HepG2 (cell line): ENCODE data around the gene OGT. TPM values are rescaled to one million over a fixed set of nuclear protein-coding genes. Genes with fewer than 3 reads are reported as not detected.

Experiments used
- ATAC-seq: fragments of 200-7000 bp; cut with Tn5 transposase; 3 replicates; pipeline ENCODE4 v1.9.1; 2020; ENCODE audit warnings: mild to moderate bottlenecking, moderate library complexity
- BruUV-seq: library from RNA; stranded (reverse); fragments of 400-500 nt; replicated peaks from 2 replicates; lab custom pipeline; 2021; lab: Mats Ljungman, UMichigan
- CTCF ChIA-PET: fragments of 300-600 bp; formaldehyde crosslinking; extraction: SDS; loops from one replicate; lab custom pipeline; 2021; ENCODE audit warnings: low total read pairs, inconsistent platforms, low intra/inter-chr PET ratio; lab: Yijun Ruan, JAX
- POLR2A ChIA-PET: fragments of 350-600 bp; sonication (Branson Sonifier 250); formaldehyde crosslinking; loops from one replicate; lab custom pipeline; 2020; ENCODE audit warnings: antibody characterized with exemption, inconsistent platforms; lab: Yijun Ruan, JAX
- DNase-seq: peaks from one replicate; pipeline ENCODE4 v3.0.0-alpha.2; 2015; ENCODE audit warnings: low spot score
- FAIRE-seq: peaks from 3 replicates; lab custom pipeline; 2011; peaks lifted over from hg19 to GRCh38; lab: Jason Lieb, UNC
- H2AFZ ChIP-seq: one replicate; pipeline ENCODE4 v1.6.1; 2011; ENCODE audit warnings: low read length, inconsistent platforms
- H3K27ac ChIP-seq: fragments of 300-600 bp; 3 replicates; pipeline ENCODE4 v1.8.0; 2011; ENCODE audit warnings: mixed run types, mild to moderate bottlenecking, mixed read lengths, low read length, inconsistent platforms; ENCODE audit not compliant: insufficient read depth; ENCODE audit errors: extremely low read length
- H3K27me3 ChIP-seq, 2 experiments: fragments of 200-600 bp in 1 of 2; 2 replicates in 1 of 2; 3 replicates in 1 of 2; pipeline versions ENCODE4 v1.6.0 to v1.8.0; 2011; ENCODE audit warnings: low read length in 2 of 2, mild to moderate bottlenecking in 2 of 2, moderate library complexity in 2 of 2, inconsistent platforms in 1 of 2; ENCODE audit not compliant: insufficient read depth in 2 of 2, control insufficient read depth in 1 of 2
- H3K36me3 ChIP-seq, 2 experiments: fragments of 200-600 bp in 1 of 2; replicated peaks in 1 of 2; 2 replicates in 1 of 2; 3 replicates in 1 of 2; pipeline versions ENCODE4 v1.5.1 to v1.8.0; 2011; ENCODE audit warnings: low read length in 2 of 2, inconsistent platforms in 1 of 2; ENCODE audit not compliant: insufficient read depth in 2 of 2, control insufficient read depth in 1 of 2
- H3K4me1 ChIP-seq: 2 replicates; pipeline ENCODE4 v1.5.1; 2012; ENCODE audit warnings: low read length, inconsistent platforms; ENCODE audit not compliant: insufficient read depth
- H3K4me2 ChIP-seq: 2 replicates; pipeline ENCODE4 v1.6.0; 2011; ENCODE audit warnings: low read depth, low read length, inconsistent platforms
- H3K4me3 ChIP-seq, 3 experiments: fragments of 200-600 bp in 1 of 3; sonication (generic), shearing (Covaris generic) in 1 of 3; replicated peaks in 1 of 3; 2 replicates each; pipeline ENCODE4 v1.5.1; 2011 to 2016; ENCODE audit warnings: low read length in 3 of 3, inconsistent platforms in 2 of 3, low read depth in 2 of 3, mild to moderate bottlenecking in 2 of 3, control low read depth in 1 of 3, mixed read lengths in 1 of 3; ENCODE audit not compliant: insufficient read depth in 1 of 3
- H3K79me2 ChIP-seq: one replicate; pipeline ENCODE4 v1.6.1; 2011; ENCODE audit warnings: low read length, inconsistent platforms; ENCODE audit not compliant: insufficient read depth
- H3K9ac ChIP-seq: 2 replicates; pipeline ENCODE4 v1.6.0; 2011; ENCODE audit warnings: mild to moderate bottlenecking, low read depth, low read length, inconsistent platforms; ENCODE audit not compliant: insufficient read depth
- H3K9me3 ChIP-seq: 2 replicates; pipeline ENCODE4 v1.5.1; 2012; ENCODE audit warnings: mild to moderate bottlenecking, low read length
- H4K20me1 ChIP-seq: 2 replicates; pipeline ENCODE4 v1.6.0; 2011; ENCODE audit warnings: inconsistent platforms, mild to moderate bottlenecking, low read length, moderate library complexity; ENCODE audit not compliant: insufficient read depth
- CHCHD3 ChIP-seq: sonication (generic); formaldehyde crosslinking; IDR thresholded peaks from 2 replicates; pipeline ENCODE4 v1.8.0; 2022; ENCODE audit warnings: mild to moderate bottlenecking, missing genetic modification reagents, moderate library complexity
- HNRNPL ChIP-seq: fragments of 200-400 bp; formaldehyde crosslinking; IDR thresholded peaks from 2 replicates; pipeline ENCODE4 v1.6.1; 2017; ENCODE audit warnings: mild to moderate bottlenecking, low read depth, low read length
- HOXA7 ChIP-seq: sonication (generic); formaldehyde crosslinking; IDR thresholded peaks from 2 replicates; pipeline ENCODE4 v1.8.1; 2022; ENCODE audit warnings: mild to moderate bottlenecking, missing genetic modification reagents, moderate library complexity
- NFYC ChIP-seq: IDR thresholded peaks from 2 replicates; pipeline ENCODE4 v1.6.1; 2016; ENCODE audit warnings: missing genetic modification reagents, missing compliant biosample characterization
- NR2F2 ChIP-seq: IDR thresholded peaks from 2 replicates; pipeline ENCODE4 v1.6.1; 2012; ENCODE audit warnings: low read depth, inconsistent platforms, borderline replicate concordance
- POLR2AphosphoS2 ChIP-seq: IDR thresholded peaks from 2 replicates; pipeline ENCODE4 v1.6.1; 2011; ENCODE audit warnings: low read depth, low read length, improper control_type of control experiment
- SMAD1 ChIP-seq: sonication (generic); formaldehyde crosslinking; IDR thresholded peaks from 2 replicates; pipeline ENCODE4 v1.4.0; 2020; ENCODE audit warnings: missing genetic modification reagents, low read depth, mild to moderate bottlenecking, borderline replicate concordance
- SP140L ChIP-seq: sonication (generic); formaldehyde crosslinking; IDR thresholded peaks from 2 replicates; pipeline ENCODE4 v1.4.0; 2020; ENCODE audit warnings: missing genetic modification reagents, borderline replicate concordance
- TSC22D2 ChIP-seq: sonication (generic); formaldehyde crosslinking; IDR thresholded peaks from 2 replicates; pipeline ENCODE4 v1.5.1; 2020; ENCODE audit warnings: missing genetic modification reagents, mild to moderate bottlenecking, borderline replicate concordance
- ZNF446 ChIP-seq: sonication (generic); formaldehyde crosslinking; IDR thresholded peaks from 2 replicates; pipeline ENCODE4 v1.5.0; 2020; ENCODE audit warnings: mild to moderate bottlenecking, missing genetic modification reagents
- ZNF546 ChIP-seq: sonication (generic); formaldehyde crosslinking; conservative IDR thresholded peaks from 2 replicates; pipeline ENCODE4 v1.8.1; 2023; ENCODE audit warnings: mild to moderate bottlenecking, missing genetic modification reagents
- ZSCAN20 ChIP-seq: sonication (generic); formaldehyde crosslinking; IDR thresholded peaks from 2 replicates; pipeline ENCODE4 v1.4.0; 2020; ENCODE audit warnings: missing genetic modification reagents, mild to moderate bottlenecking, borderline replicate concordance
- WGBS: methylation state at CpG from one replicate; pipeline ENCODE4 v1.1.6; 2017; ENCODE audit warnings: low lambda C conversion rate; 5-methylcytosine and 5-hydroxymethylcytosine counted together
- in situ Hi-C: cut with HindIII; loops from 2 replicates; pipeline ENCODE4 v1.10.0; 2017; ENCODE audit warnings: low pct_unique_long_range_greater_than_20kb; ENCODE audit not compliant: extremely low pct_ligation_motif_present
- intact Hi-C: fragments of 100-400 bp; cut with micrococcal nuclease; formaldehyde crosslinking; loops from one replicate; pipeline ENCODE4 v1.10.0; 2022; ENCODE audit not compliant: unreplicated experiment
- polyA plus RNA-seq, 8 experiments: library from polyadenylated mRNA; depleted of rRNA in 3 of 8; stranded (reverse) in 7 of 8; unstranded in 1 of 8; fragments of >200 nt; fragmentation: Illumina TruSeq in 4 of 8; extraction: Trizol in 4 of 8; gene quantifications; 2 replicates each; pipeline versions ENCODE4 v1.2.1 to v1.2.3, GENCODE V29; 2011 to 2016; ENCODE audit warnings: low read depth in 4 of 8, missing spikeins in 1 of 8, mixed read lengths in 1 of 8; ENCODE audit not compliant: insufficient read depth in 1 of 8
- total RNA-seq, 5 experiments: library from RNA; depleted of rRNA; stranded (reverse); fragments of >200 nt; fragmentation: Illumina TruSeq; extraction: Trizol; gene quantifications; 2 replicates each; pipeline ENCODE4 v1.2.3, GENCODE V29; 2016; ENCODE audit warnings: low read depth in 1 of 5
- TF ChIP-seq, protein P1 (sequence below): sonication (generic); formaldehyde crosslinking; IDR thresholded peaks from 2 replicates; pipeline ENCODE4 v1.4.0; 2020; ENCODE audit warnings: missing genetic modification reagents

Gene OGT
- total and polyA plus RNA-seq, 2 of the 13 experiments (the other 11 are each of a cell fraction or from before 2014, with no cell fraction given): 71.7 to 463 TPM

DNA sequence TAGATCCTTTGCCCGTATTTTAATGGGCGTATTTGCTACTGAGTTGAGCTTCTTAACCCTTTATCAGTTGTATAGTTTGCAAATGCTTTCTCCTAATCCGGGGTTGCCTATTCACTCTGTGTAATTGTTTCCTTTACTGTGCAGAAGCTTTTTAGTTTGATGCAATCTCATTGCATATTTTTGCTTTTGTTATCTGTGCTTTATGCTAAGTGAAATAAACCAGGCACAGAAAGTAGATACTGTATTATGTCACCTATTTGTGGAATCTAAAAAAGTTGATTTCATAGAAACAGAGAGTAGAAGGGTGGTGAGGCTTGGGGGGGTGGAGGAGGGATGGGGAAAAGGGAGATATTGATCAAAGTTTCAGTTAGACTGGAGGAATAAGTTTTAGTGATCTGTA lies 17.7 kb downstream of the OGT start:
- POLR2A ChIA-PET: interaction anchor here (1.5 kb wide), 1 partner anchor 18 kb away, joined by 5 read pairs; the partner anchor contains the start of gene OGT
- H3K79me2 ChIP-seq: peaks cover 27% of the 10 kb centered on the region
- H3K4me3 ChIP-seq: no peak overlapping the region
- peaks cover 13% of the 10 kb centered on the region for H4K20me1 ChIP-seq
- no peak overlapping the region for H3K9ac ChIP-seq
- WGBS: 97% methylated on average over 3 of the region's 3 CpGs
- no peak overlapping the region for H3K27ac ChIP-seq
- no peak for DNase-seq
- BruUV-seq: no TSS peak
- no peak for TF ChIP-seq ZSCAN20 (CRISPR knock-in tag)
- TF ChIP-seq NR2F2: no peak
- no peak for TF ChIP-seq HNRNPL
- TF ChIP-seq, all 625 proteins: peak for 0
- intact Hi-C loops: no loop called here
- peaks cover 19% of the 10 kb centered on the region for H3K4me1 ChIP-seq
- H3K4me2 ChIP-seq: no peak overlapping the region
- H3K9me3 ChIP-seq: no peaks in the 10 kb centered on the region
- H2AFZ ChIP-seq: no peak overlapping the region
- ATAC-seq (no peak), FAIRE-seq (no peak)
- peaks cover 4 to 23% of the 10 kb centered on the region in 2 experiments; a peak in 2 of 5 replicates for H3K36me3 ChIP-seq
- no peaks in the 10 kb centered on the region for H3K27me3 ChIP-seq
- CTCF ChIA-PET: no interaction called here
- in situ Hi-C loops: no loop called here

DNA sequence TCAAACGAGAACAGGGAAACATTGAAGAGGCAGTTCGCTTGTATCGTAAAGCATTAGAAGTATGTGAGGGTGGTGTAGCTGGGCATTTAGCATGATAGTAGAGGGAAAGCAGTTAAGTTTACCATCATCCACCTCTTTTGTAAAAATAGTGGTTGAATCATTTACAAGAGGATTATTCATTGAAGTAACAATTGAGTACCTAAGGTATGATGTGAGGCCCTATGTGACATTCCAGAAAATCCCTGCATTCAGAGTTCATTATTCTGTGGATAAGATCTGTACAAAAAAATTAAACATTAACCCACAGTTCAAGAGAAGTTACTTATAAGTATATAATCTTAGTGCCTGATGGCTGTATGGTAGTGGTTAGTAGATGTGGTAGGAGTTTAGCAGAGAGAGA lies 23.1 kb downstream of the OGT start:
- POLR2A ChIA-PET: no interaction called here
- Histone ChIP-seq H3K36me3 (peaks cover 1 to 27% of the 10 kb centered on the region in 2 experiments; a peak in 3 of 5 replicates), H4K20me1 (0 out of 2 replicates have a peak, but pooled peaks cover 2% of the 10 kb centered on the region), H3K4me1 (peaks cover 27% of the 10 kb centered on the region), H3K9me3 (no peaks in the 10 kb centered on the region), H3K27ac (no peak overlapping the region), H3K4me3 (no peak overlapping the region), H3K27me3 (no peaks in the 10 kb centered on the region), H3K79me2 (peaks cover 2% of the 10 kb centered on the region), H2AFZ (no peak overlapping the region), H3K4me2 (no peak overlapping the region), H3K9ac (no peak overlapping the region)
- in situ Hi-C loops (no loop called here), intact Hi-C loops (no loop called here)
- WGBS: 94% methylated on average over 3 of the region's 3 CpGs
- CTCF ChIA-PET: no interaction called here
- no peak for ATAC-seq
- FAIRE-seq: no peak
- no peak for DNase-seq
- no TSS peak for BruUV-seq
- TF ChIP-seq SP140L (CRISPR knock-in tag) (no peak), ZNF446 (CRISPR knock-in tag) (no peak), TSC22D2 (CRISPR knock-in tag) (no peak), SMAD1 (CRISPR knock-in tag) (no peak), ZNF546 (no peak), POLR2AphosphoS2 (no peak), CHCHD3 (CRISPR knock-in tag) (no peak), HOXA7 (CRISPR knock-in tag) (no peak), NFYC (no peak)
- TF ChIP-seq, protein P1, sequence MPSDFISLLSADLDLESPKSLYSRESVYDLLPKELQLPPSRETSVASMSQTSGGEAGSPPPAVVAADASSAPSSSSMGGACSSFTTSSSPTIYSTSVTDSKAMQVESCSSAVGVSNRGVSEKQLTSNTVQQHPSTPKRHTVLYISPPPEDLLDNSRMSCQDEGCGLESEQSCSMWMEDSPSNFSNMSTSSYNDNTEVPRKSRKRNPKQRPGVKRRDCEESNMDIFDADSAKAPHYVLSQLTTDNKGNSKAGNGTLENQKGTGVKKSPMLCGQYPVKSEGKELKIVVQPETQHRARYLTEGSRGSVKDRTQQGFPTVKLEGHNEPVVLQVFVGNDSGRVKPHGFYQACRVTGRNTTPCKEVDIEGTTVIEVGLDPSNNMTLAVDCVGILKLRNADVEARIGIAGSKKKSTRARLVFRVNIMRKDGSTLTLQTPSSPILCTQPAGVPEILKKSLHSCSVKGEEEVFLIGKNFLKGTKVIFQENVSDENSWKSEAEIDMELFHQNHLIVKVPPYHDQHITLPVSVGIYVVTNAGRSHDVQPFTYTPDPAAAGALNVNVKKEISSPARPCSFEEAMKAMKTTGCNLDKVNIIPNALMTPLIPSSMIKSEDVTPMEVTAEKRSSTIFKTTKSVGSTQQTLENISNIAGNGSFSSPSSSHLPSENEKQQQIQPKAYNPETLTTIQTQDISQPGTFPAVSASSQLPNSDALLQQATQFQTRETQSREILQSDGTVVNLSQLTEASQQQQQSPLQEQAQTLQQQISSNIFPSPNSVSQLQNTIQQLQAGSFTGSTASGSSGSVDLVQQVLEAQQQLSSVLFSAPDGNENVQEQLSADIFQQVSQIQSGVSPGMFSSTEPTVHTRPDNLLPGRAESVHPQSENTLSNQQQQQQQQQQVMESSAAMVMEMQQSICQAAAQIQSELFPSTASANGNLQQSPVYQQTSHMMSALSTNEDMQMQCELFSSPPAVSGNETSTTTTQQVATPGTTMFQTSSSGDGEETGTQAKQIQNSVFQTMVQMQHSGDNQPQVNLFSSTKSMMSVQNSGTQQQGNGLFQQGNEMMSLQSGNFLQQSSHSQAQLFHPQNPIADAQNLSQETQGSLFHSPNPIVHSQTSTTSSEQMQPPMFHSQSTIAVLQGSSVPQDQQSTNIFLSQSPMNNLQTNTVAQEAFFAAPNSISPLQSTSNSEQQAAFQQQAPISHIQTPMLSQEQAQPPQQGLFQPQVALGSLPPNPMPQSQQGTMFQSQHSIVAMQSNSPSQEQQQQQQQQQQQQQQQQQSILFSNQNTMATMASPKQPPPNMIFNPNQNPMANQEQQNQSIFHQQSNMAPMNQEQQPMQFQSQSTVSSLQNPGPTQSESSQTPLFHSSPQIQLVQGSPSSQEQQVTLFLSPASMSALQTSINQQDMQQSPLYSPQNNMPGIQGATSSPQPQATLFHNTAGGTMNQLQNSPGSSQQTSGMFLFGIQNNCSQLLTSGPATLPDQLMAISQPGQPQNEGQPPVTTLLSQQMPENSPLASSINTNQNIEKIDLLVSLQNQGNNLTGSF (CRISPR knock-in tag): no peak
